ENCODE measurements around the gene LBHD2.

GRCh38 chr14:103101257-103101962 lies 17.4 kb downstream of the LBHD2 start:
- TF ChIP-seq, protein P1, sequence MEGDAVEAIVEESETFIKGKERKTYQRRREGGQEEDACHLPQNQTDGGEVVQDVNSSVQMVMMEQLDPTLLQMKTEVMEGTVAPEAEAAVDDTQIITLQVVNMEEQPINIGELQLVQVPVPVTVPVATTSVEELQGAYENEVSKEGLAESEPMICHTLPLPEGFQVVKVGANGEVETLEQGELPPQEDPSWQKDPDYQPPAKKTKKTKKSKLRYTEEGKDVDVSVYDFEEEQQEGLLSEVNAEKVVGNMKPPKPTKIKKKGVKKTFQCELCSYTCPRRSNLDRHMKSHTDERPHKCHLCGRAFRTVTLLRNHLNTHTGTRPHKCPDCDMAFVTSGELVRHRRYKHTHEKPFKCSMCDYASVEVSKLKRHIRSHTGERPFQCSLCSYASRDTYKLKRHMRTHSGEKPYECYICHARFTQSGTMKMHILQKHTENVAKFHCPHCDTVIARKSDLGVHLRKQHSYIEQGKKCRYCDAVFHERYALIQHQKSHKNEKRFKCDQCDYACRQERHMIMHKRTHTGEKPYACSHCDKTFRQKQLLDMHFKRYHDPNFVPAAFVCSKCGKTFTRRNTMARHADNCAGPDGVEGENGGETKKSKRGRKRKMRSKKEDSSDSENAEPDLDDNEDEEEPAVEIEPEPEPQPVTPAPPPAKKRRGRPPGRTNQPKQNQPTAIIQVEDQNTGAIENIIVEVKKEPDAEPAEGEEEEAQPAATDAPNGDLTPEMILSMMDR (IDR thresholded peaks at IDR 0.05; ENCODE audit: low read depth, low read length, poor library complexity, severe bottlenecking), result no peak
- TF ChIP-seq EZH2phosphoT487 (IDR thresholded peaks at IDR 0.05; ENCODE audit: borderline replicate concordance, low read length), result no peak

All from DOHH2 (cell line).